ENCODE data around the gene MGAT4C. TPM values are rescaled to one million over a fixed set of nuclear protein-coding genes. Genes with fewer than 3 reads are reported as not detected.

The MGAT4C gene
- total RNA-seq, 1 experiment from 2014 or later: not detected

- Histone ChIP-seq H3K9ac (ENCODE audit: low read length) (no peak overlapping the region), H3K4me3 (ENCODE audit: low read length) (no peak overlapping the region), H3K27ac (ENCODE audit: low read length) (no peak overlapping the region), H3K27me3 (ENCODE audit: low read length) (no peaks in the 10 kb centered on the region), H2AFZ (ENCODE audit: low read length) (no peak overlapping the region), H3F3A (ENCODE audit: low read length, unreplicated experiment) (no peaks in the 10 kb centered on the region), H3K9me2 (replicated peaks; ENCODE audit: low read length) (no peaks in the 10 kb centered on the region), H3K36me3 (ENCODE audit: low read depth, low read length) (no peaks in the 10 kb centered on the region), H3K9me3 (ENCODE audit: low read length) (no peaks in the 10 kb centered on the region), H3K4me1 (ENCODE audit: insufficient read depth, low read length) (no peaks in the 10 kb centered on the region), H4K20me1 (ENCODE audit: low read length) (no peaks in the 10 kb centered on the region), H3K4me2 (ENCODE audit: low read length) (no peak overlapping the region), H3K79me2 (ENCODE audit: low read length) (no peaks in the 10 kb centered on the region)
- intact Hi-C loops (cut with micrococcal nuclease): no loop called here
- ChIA-PET POLR2A (ENCODE audit: unreplicated experiment) (no interaction called here), CTCF (no interaction called here)
- ATAC-seq (no peak), DNase-seq (no peak)
- TF ChIP-seq EZH2 (IDR thresholded peaks at IDR 0.05; ENCODE audit: low read length, unreplicated experiment) (no peak), CTCF (conservative IDR thresholded peaks at IDR 0.05; ENCODE audit: low read depth, low read length) (no peak), EZH2phosphoT487 (IDR thresholded peaks at IDR 0.05; ENCODE audit: borderline replicate concordance, low read length) (no peak)
- BruUV-seq (replicated peaks): no TSS peak
These were observed 307.9 kb downstream of the MGAT4C start for GRCh38 chr12:85948340-85948739.

GRCh38 chr12:85947286-85947685 is 308.9 kb downstream of the MGAT4C start:
- no peaks in the 10 kb centered on the region for H3K27me3 ChIP-seq (ENCODE audit: low read length)
- no peaks in the 10 kb centered on the region for H3K4me1 ChIP-seq (ENCODE audit: insufficient read depth, low read length)
- H3K4me2 ChIP-seq (ENCODE audit: low read length): no peak overlapping the region
- H4K20me1 ChIP-seq (ENCODE audit: low read length): no peaks in the 10 kb centered on the region
- no peaks in the 10 kb centered on the region for H3K36me3 ChIP-seq (ENCODE audit: low read depth, low read length)
- H3K27ac ChIP-seq (ENCODE audit: low read length): no peak overlapping the region
- H3K9me3 ChIP-seq (ENCODE audit: low read length): no peaks in the 10 kb centered on the region
- no peaks in the 10 kb centered on the region for H3F3A ChIP-seq (ENCODE audit: low read length, unreplicated experiment)
- no peaks in the 10 kb centered on the region for H3K9me2 ChIP-seq (replicated peaks; ENCODE audit: low read length)
- H3K4me3 ChIP-seq (ENCODE audit: low read length): no peak overlapping the region
- ChIA-PET CTCF (no interaction called here), POLR2A (ENCODE audit: unreplicated experiment) (no interaction called here)
- no peak for ATAC-seq
- DNase-seq: no peak
- H3K79me2 ChIP-seq (ENCODE audit: low read length): no peaks in the 10 kb centered on the region
- intact Hi-C loops (cut with micrococcal nuclease): no loop called here
- no TSS peak for BruUV-seq (replicated peaks)
- no peak overlapping the region for H3K9ac ChIP-seq (ENCODE audit: low read length)
- TF ChIP-seq CTCF (conservative IDR thresholded peaks at IDR 0.05; ENCODE audit: low read depth, low read length) (no peak), EZH2 (IDR thresholded peaks at IDR 0.05; ENCODE audit: low read length, unreplicated experiment) (no peak), EZH2phosphoT487 (IDR thresholded peaks at IDR 0.05; ENCODE audit: borderline replicate concordance, low read length) (no peak)
- no peak overlapping the region for H2AFZ ChIP-seq (ENCODE audit: low read length)

DNA sequence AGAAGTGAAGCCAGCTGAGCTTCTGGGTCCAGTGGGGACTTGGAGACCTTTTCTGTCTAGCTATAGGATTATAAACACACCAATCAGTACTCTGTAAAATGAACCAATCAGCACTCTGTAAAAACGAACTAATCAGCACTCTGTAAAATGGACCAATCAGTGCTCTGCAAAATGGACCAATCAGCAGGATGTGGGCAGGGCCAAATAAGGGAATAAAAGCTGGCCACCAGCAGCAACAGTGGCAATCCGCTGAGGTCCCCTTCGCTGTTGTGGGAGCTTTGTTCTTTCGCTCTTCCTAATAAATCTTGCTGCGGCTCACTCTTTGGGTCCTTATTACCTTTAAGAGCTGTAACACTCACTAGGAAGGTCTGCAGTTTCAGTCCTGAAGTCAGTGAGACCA is 309.8 kb downstream of the MGAT4C start:
- Histone ChIP-seq H3K4me1 (ENCODE audit: insufficient read depth, low read length) (no peaks in the 10 kb centered on the region), H3K27ac (ENCODE audit: low read length) (no peak overlapping the region), H3K27me3 (ENCODE audit: low read length) (no peaks in the 10 kb centered on the region), H3K9me2 (replicated peaks; ENCODE audit: low read length) (no peaks in the 10 kb centered on the region), H4K20me1 (ENCODE audit: low read length) (no peaks in the 10 kb centered on the region), H3K79me2 (ENCODE audit: low read length) (no peaks in the 10 kb centered on the region), H3F3A (ENCODE audit: low read length, unreplicated experiment) (no peaks in the 10 kb centered on the region), H3K36me3 (ENCODE audit: low read depth, low read length) (no peaks in the 10 kb centered on the region), H3K9ac (ENCODE audit: low read length) (no peak overlapping the region), H2AFZ (ENCODE audit: low read length) (no peak overlapping the region), H3K4me2 (ENCODE audit: low read length) (no peak overlapping the region), H3K9me3 (ENCODE audit: low read length) (no peaks in the 10 kb centered on the region), H3K4me3 (ENCODE audit: low read length) (no peak overlapping the region)
- no peak for TF ChIP-seq EZH2phosphoT487 (IDR thresholded peaks at IDR 0.05; ENCODE audit: borderline replicate concordance, low read length)
- TF ChIP-seq EZH2 (IDR thresholded peaks at IDR 0.05; ENCODE audit: low read length, unreplicated experiment): no peak
- no peak for TF ChIP-seq CTCF (conservative IDR thresholded peaks at IDR 0.05; ENCODE audit: low read depth, low read length)
- POLR2A ChIA-PET (ENCODE audit: unreplicated experiment): no interaction called here
- DNase-seq: no peak
- intact Hi-C loops (cut with micrococcal nuclease): no loop called here
- no TSS peak for BruUV-seq (replicated peaks)
- CTCF ChIA-PET: no interaction called here
- no peak for ATAC-seq

Data from PC-3 (cell line).